ENCODE measurements around the gene MFSD12.

MFSD12 gene

GRCh38 chr19:3505598-3506383 lies 51.6 kb downstream of the MFSD12 start, which contains the start of gene FZR1:
Gene FZR1 (plus strand): TSS chr19:3506311. CDS start chr19:3522990, 16,679 bp downstream.
- Histone ChIP-seq H3K4me3 (ENCODE audit: low read length) (peak within 1 kb of the TSS; percentile 76), H3K9ac (ENCODE audit: low read depth, low read length) (peak within 1 kb of the TSS; percentile 82), H3K27me3 (ENCODE audit: insufficient read depth, low read length) (no peaks in the 10 kb centered on the region), H3K9me3 (ENCODE audit: insufficient read depth, low read depth, low read length) (no peaks in the 10 kb centered on the region), H3K36me3 (ENCODE audit: insufficient read depth, low read depth, low read length) (peaks cover 12% of the 10 kb centered on the region), H3K4me1 (ENCODE audit: insufficient read depth, low read length) (no peaks in the 10 kb centered on the region), H3K27ac (ENCODE audit: low read length) (peak within 1 kb of the TSS; percentile 66)

GRCh38 chr19:3504735-3505134 lies 52.7 kb downstream of the MFSD12 start:
- Histone ChIP-seq H3K27ac (ENCODE audit: low read length) (no peak overlapping the region), H3K27me3 (ENCODE audit: insufficient read depth, low read length) (no peaks in the 10 kb centered on the region), H3K4me3 (ENCODE audit: low read length) (no peak overlapping the region; the same call in 1 of the 2 replicates), H3K36me3 (ENCODE audit: insufficient read depth, low read depth, low read length) (peaks cover 3% of the 10 kb centered on the region), H3K4me1 (ENCODE audit: insufficient read depth, low read length) (no peaks in the 10 kb centered on the region), H3K9me3 (ENCODE audit: insufficient read depth, low read depth, low read length) (no peaks in the 10 kb centered on the region), H3K9ac (ENCODE audit: low read depth, low read length) (peak overlapping the region; percentile 82; the same call in 1 of the 2 replicates)

- H3K4me3 ChIP-seq (ENCODE audit: low read length): no peak overlapping the region
- H3K27ac ChIP-seq (ENCODE audit: low read length): no peak overlapping the region
- H3K36me3 ChIP-seq (ENCODE audit: insufficient read depth, low read depth, low read length): no peaks in the 10 kb centered on the region
- H3K27me3 ChIP-seq (ENCODE audit: insufficient read depth, low read length): no peaks in the 10 kb centered on the region
- H3K4me1 ChIP-seq (ENCODE audit: insufficient read depth, low read length): no peaks in the 10 kb centered on the region
- no peak overlapping the region for H3K9ac ChIP-seq (ENCODE audit: low read depth, low read length)
- H3K9me3 ChIP-seq (ENCODE audit: insufficient read depth, low read depth, low read length): no peaks in the 10 kb centered on the region
Measured at GRCh38 chr19:3503036-3503572, 54.3 kb downstream of the MFSD12 start.

DNA sequence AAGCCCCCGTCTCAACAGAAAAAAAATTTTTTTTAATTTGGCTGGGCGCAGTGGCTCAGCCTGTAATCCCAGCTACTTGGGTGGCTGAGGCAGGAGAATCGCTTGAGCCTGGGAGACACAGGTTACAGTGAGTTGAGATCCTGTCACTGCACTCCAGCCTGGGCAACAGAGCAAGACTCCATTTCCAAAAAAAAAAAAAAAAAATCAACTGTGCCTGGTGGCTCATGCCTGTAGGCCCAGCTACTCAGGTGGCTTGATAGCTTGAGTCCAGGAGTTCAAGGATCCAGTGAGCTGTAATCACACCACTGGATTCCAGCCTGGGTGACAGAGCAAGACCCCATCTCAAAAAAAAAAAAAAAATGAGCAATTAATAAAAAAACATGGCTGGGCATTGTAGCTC lies 55.6 kb downstream of the MFSD12 start:
- no peak overlapping the region for H3K4me3 ChIP-seq (ENCODE audit: low read length)
- no peak overlapping the region for H3K27ac ChIP-seq (ENCODE audit: low read length)
- H3K4me1 ChIP-seq (ENCODE audit: insufficient read depth, low read length): no peaks in the 10 kb centered on the region

DNA sequence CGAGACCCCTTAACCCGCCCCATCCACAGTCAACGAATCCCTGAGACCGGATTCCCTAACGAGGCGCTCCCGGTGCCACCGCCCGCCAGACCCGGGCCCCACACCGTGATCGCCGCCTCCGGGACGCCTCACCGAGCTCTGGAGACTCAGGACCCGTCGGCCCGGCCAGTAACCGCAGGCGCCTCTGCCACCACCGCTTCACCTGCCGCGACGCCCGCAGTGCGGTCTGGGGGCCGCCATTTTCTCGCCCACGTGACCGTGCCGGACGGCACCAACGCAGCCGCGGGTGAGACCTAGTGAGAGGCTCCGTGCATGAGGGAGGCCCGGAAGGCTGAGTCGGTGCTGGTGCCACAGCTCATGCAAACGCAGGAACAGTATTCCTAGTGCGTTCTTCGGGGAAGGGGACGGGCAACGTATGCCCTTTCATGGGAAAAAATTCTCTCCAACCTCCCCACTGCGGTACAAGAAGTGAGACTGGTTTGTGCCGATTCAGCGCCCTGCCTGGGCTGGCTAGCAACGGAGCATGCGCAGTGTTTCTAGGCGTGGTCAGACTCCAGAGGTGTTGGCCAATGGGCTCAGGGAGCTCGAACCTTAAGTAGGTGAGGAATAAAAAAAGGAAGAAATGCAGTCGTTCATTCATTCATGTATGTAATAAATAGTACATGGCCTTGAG lies 56.8 kb downstream of the MFSD12 start, which contains the start of gene DOHH:
TSS of gene DOHH (minus strand) at position 246 of the 673 bp plus-strand sequence. CDS start 3,860 bp downstream, outside the sequence.
- H3K36me3 ChIP-seq (ENCODE audit: insufficient read depth, low read depth, low read length): peaks cover 18% of the 10 kb centered on the region; the same call in 1 of the 2 replicates
- H3K9me3 ChIP-seq (ENCODE audit: insufficient read depth, low read depth, low read length): no peaks in the 10 kb centered on the region
- peak within 1 kb of the TSS; percentile 99 for H3K27ac ChIP-seq (ENCODE audit: low read length)
- H3K4me1 ChIP-seq (ENCODE audit: insufficient read depth, low read length): no peaks in the 10 kb centered on the region
- H3K9ac ChIP-seq (ENCODE audit: low read depth, low read length): peak within 1 kb of the TSS; percentile 100
- peak within 1 kb of the TSS; percentile 97 for H3K4me3 ChIP-seq (ENCODE audit: low read length)
- H3K27me3 ChIP-seq (ENCODE audit: insufficient read depth, low read length): no peaks in the 10 kb centered on the region

More for the DNA sequence above, 55.6 kb downstream of the MFSD12 start:
- 0 out of 2 replicates have a peak, but pooled peaks cover 6% of the 10 kb centered on the region for H3K36me3 ChIP-seq (ENCODE audit: insufficient read depth, low read depth, low read length)
- no peaks in the 10 kb centered on the region for H3K27me3 ChIP-seq (ENCODE audit: insufficient read depth, low read length)
- no peak overlapping the region for H3K9ac ChIP-seq (ENCODE audit: low read depth, low read length)
- no peaks in the 10 kb centered on the region for H3K9me3 ChIP-seq (ENCODE audit: insufficient read depth, low read depth, low read length)

GRCh38 chr19:3499738-3500428 lies 57.5 kb downstream of the MFSD12 start:
- peaks cover 23% of the 10 kb centered on the region; the same call in 1 of the 2 replicates for H3K36me3 ChIP-seq (ENCODE audit: insufficient read depth, low read depth, low read length)
- peak overlapping the region; percentile 97 for H3K4me3 ChIP-seq (ENCODE audit: low read length)
- no peaks in the 10 kb centered on the region for H3K9me3 ChIP-seq (ENCODE audit: insufficient read depth, low read depth, low read length)
- H3K27ac ChIP-seq (ENCODE audit: low read length): peak overlapping the region; percentile 40
- no peaks in the 10 kb centered on the region for H3K27me3 ChIP-seq (ENCODE audit: insufficient read depth, low read length)
- no peaks in the 10 kb centered on the region for H3K4me1 ChIP-seq (ENCODE audit: insufficient read depth, low read length)
- H3K9ac ChIP-seq (ENCODE audit: low read depth, low read length): peak overlapping the region; percentile 100

GRCh38 chr19:3497757-3498520 lies 59.4 kb downstream of the MFSD12 start:
- H3K36me3 ChIP-seq (ENCODE audit: insufficient read depth, low read depth, low read length): peaks cover 32% of the 10 kb centered on the region; the same call in 1 of the 2 replicates
- H3K4me3 ChIP-seq (ENCODE audit: low read length): no peak overlapping the region
- no peak overlapping the region for H3K27ac ChIP-seq (ENCODE audit: low read length)
- no peak overlapping the region for H3K9ac ChIP-seq (ENCODE audit: low read depth, low read length)
- no peaks in the 10 kb centered on the region for H3K4me1 ChIP-seq (ENCODE audit: insufficient read depth, low read length)
- H3K9me3 ChIP-seq (ENCODE audit: insufficient read depth, low read depth, low read length): no peaks in the 10 kb centered on the region
- H3K27me3 ChIP-seq (ENCODE audit: insufficient read depth, low read length): no peaks in the 10 kb centered on the region

DNA sequence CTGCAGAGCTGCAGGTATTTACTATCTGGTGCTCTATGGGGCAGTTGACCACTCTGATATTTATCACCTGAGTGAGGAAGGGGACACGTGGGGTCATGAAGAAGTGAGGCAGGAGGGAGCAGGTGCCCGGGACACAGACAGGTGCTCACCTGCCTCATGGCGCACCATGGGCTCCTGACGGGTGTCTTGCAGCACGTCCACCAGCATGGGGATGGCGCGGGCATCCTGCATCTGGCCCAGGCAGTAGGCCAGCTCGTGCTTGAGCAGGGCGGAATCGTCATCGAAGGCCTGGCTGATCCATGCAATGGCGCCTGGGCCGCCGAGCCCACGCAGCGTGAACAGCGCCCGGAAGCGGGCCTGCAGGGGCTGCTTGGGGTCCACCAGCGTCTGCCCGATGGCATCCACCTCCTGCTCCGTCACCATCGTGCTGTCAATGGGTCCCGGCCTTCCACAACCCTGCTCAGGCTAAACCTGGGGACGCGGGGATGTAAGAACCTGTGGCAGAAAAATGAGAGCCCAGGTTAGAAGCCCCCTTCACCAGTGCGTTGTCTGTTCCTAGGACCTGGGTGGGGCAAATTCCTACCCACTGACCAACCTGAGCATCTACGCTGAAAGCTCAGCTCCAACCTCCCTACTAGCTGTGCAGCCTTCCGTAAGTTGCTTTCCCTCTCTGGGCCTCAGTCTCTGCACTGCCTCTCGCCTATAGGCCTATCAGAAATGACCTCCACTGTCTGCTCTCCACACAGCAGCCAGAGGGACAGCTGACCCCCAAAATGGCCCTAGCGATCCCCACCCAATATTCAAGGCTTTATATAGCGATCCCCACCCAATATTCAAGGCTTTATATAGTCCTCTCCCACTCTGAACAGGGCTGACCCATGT lies 60.8 kb downstream of the MFSD12 start:
- H3K4me3 ChIP-seq (ENCODE audit: low read length): no peak overlapping the region
- no peaks in the 10 kb centered on the region for H3K4me1 ChIP-seq (ENCODE audit: insufficient read depth, low read length)
- no peaks in the 10 kb centered on the region for H3K27me3 ChIP-seq (ENCODE audit: insufficient read depth, low read length)
- H3K27ac ChIP-seq (ENCODE audit: low read length): no peak overlapping the region
- no peaks in the 10 kb centered on the region for H3K9me3 ChIP-seq (ENCODE audit: insufficient read depth, low read depth, low read length)
- no peak overlapping the region for H3K9ac ChIP-seq (ENCODE audit: low read depth, low read length)
- peaks cover 42% of the 10 kb centered on the region; the same call in 1 of the 2 replicates for H3K36me3 ChIP-seq (ENCODE audit: insufficient read depth, low read depth, low read length)

- no peaks in the 10 kb centered on the region for H3K9me3 ChIP-seq (ENCODE audit: insufficient read depth, low read depth, low read length)
- no peaks in the 10 kb centered on the region for H3K4me1 ChIP-seq (ENCODE audit: insufficient read depth, low read length)
- no peak overlapping the region for H3K4me3 ChIP-seq (ENCODE audit: low read length)
- peaks cover 43% of the 10 kb centered on the region; the same call in 1 of the 2 replicates for H3K36me3 ChIP-seq (ENCODE audit: insufficient read depth, low read depth, low read length)
- no peak overlapping the region for H3K27ac ChIP-seq (ENCODE audit: low read length)
- H3K27me3 ChIP-seq (ENCODE audit: insufficient read depth, low read length): no peaks in the 10 kb centered on the region
- H3K9ac ChIP-seq (ENCODE audit: low read depth, low read length): no peak overlapping the region
Measured at GRCh38 chr19:3494559-3494958, 62.8 kb downstream of the MFSD12 start.

All from iPS-20b (cell line).